Stimulated activated CD8-positive, alpha-beta memory T cell treated with anti-CD3 and anti-CD28 coated beads, Interleukin-12 subunit alpha, Interleukin-12 subunit beta, amount 100 ng/mL, for 4 hours (primary cell): ENCODE data around the gene PDE6C.
"Not testable (repeated sequence)": the region's sequence is repeated elsewhere in the genome, so short reads cannot be mapped to it uniquely, and the experiment has no call there.

Experiments
- DNase-seq: peaks from one replicate; pipeline ENCODE4 v3.0.0-alpha.2; 2020; ENCODE audit warnings: low read depth

PDE6C gene

DNA sequence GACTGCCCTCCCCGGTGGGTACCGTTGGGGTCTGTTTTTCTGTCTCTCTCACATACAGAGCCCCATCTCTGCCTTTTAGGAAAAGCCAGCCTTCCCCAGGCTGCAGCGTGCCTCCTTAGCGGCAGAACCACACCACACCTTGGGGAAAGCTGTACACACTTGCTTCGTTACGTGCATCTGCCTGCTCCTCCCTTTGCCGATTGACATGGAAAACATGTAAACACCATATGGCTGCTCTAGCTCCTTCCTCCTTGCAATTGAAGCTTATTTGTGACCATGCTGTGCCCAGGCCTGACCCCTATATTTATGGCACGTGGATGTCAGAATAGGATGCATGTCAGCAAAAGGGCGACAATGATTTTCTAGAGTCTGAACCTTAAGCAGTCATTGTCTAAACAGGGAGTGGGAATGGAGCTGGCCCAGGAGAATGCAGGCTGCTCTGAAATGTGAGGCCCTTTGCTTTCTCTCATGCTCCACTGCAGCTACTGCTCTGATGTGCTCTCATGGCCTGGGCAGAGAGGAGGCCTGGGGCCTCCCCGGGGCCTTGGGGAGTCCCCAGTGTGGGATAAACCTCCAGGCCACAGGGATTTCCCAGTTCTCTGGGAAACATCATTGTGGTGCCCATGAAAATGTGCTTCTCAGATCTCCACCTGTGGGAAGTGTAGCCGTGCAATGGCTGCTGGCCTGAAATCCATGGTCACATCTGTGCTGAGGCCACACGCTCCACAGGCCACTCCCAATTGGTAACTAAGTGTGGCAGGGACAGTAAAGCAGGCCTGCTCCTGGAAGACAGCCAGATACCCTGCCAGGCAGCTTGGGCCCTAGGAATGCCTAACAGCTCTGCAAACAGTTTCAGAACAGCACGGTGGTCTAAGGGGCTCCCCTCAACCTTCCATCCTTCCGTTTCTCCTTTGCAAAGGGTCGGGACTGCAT lies 18.6 kb downstream of the PDE6C start:
- no peak for DNase-seq

DNA sequence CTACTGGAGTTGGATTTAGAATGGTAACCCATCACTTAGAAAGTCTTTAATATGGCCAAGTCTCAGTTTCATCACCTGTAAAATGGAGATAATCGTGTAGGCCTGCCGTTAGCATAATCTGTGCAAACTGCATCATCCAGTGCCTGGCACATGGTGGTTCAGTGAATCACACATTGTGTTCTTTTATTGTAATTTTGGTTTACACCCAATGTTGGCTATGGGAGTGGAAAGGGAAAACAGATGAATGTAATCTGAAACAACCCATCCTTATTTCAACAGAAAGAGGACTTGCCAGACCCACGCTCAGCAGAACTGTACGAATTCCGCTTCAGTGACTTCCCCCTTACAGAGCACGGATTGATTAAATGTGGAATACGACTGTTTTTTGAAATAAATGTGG lies 27.5 kb downstream of the PDE6C start:
- DNase-seq: no peak

DNA sequence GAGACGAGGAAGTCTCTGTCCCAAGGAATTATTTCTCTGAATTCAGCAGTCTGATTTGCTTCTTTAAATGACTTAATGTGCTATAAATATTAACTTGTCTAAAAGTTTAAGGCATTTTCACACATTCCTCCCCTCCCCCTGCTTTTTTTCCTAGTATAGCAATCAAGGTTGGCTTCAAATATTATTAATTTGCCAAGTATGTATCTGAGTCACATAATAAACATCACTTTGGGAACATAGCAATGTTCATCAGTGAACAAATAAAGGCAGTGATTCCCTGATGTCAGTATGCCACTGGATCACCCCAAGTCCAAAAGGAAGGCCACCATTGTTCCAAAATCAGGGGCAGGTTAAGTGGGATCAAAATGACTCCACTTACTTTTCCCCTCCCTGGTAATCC lies 40.5 kb downstream of the PDE6C start:
- no peak for DNase-seq

DNA sequence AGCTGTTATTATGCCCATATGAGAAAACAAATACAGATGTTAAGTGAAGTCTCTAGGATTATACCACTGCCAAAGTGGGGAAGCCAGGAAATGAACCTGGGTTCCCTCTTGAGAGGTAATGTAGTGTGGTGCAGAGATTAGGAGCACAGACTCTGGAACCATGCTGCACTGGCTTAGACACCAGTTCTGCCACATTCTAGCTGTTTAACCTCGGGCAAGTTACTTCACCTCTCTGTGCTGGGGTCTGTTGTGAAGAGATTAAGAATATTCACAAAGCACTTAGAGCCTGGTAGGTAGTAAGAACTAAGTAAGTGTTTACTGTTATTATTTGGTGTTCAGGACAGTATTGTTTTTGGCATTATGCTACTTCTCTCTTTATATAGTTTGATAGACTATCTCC lies 41.9 kb downstream of the PDE6C start:
- DNase-seq: no peak

DNA sequence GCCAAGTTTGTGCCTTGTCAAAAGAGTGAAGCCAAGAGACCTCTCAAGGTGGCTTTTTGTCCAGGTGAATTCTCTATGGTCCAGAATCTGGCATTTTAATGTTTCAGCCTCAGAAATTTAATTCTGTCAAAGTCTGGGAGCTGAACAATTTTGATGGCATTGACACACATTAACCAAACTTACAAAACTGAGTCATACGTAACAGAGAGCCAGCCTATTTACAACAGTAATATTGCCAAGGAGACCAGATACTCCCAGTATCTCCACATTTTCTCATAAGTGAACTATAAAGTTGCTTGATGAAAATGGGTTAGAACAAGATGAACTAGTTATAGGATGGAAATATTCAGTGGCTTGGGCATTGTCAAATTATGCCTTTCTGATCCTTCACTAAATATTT lies 43.8 kb downstream of the PDE6C start:
- no peak for DNase-seq

DNA sequence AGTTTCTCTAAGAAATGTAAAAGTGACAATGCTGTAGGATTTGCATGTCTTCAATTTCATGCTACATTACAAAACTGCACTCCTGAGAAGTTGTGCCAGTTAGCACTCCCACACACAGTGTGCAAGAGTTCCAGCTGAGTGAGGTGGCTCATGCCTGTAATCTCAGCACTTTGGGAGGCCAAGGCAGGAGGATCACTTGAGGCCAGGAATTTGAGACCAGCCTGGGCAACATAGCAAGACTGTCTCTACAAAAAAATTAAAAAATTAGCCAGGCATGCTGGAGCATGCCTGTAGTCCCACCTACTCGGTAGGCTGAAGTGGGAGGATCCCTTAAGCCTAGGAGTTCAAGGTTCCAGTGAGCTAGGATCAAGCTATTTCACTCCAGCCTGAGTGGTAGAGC lies 45.4 kb downstream of the PDE6C start:
- DNase-seq: no peak

DNA sequence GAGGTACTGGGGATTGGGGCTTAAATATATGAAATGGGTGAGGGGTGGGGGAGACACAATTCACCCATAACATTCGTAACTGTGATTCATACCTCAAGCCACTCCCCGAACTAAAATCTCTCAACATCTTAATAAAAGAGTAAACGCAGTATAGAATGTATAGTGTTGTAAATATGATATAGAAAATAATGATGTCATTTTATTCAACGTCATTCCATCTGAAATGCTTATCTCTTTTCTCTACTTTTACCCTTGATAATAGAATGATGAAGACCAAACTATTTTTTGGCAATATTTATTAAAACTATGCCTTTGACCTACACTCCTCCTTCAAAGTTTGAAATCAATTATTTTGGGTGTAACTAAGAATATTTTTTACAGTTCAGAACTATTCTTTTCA lies 53.7 kb downstream of the PDE6C start:
- DNase-seq: no peak

DNA sequence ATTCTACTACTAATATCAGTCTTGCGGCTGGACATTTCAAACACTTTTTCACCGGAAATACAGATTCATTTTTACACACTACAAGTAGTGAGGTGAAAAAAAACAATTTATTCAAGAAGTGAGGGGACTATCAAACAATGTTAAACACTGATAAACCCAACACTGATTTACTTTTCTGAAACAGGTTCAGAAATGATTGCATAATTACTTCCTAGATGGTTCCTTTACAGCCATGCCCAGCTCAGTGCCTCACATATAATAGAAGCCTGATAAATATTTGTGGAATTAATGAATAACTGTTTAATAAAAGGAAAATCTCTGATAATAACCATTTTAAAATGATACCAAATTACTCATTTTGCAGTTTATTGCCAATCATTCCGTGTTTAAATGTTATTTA lies 55.5 kb downstream of the PDE6C start:
- no peak for DNase-seq

DNA sequence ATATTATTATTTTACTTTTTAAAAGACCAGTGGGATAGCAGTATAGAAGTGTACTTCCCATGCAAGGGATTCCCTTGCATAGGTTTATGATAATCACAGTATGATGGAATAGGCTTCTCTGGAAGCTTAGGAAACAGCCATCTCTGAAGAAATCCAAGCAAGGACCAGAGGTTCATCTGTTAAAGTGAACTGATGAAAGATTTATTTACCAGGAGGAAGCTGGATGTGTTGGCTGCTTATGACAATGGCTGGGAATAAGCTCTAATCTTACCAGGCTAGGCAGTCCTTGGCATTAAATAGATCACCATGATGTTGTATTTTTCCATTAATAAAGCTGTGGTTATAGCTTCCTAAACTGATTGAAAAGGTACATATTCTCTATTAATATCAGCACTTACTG lies 58.0 kb downstream of the PDE6C start:
- no peak for DNase-seq

DNA sequence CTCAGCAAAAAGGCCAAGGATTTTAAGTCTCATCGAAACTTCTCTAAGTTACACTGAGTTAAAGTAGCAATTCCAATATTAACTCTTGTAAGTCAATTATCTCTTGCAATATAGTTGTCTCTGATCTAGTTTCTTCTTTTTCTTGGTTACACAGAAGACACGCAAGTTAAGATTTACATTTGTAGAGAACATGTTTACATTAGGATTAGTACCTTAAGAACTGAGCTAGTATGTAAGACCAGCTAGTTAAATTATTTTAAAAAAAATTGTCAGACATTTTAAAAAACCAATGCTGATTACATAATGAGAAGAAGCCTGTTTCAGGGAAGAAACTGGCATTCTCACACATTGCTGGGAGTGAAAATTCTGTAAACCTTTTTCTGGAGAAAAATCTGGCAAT lies 58.7 kb downstream of the PDE6C start:
- DNase-seq: no peak

DNA sequence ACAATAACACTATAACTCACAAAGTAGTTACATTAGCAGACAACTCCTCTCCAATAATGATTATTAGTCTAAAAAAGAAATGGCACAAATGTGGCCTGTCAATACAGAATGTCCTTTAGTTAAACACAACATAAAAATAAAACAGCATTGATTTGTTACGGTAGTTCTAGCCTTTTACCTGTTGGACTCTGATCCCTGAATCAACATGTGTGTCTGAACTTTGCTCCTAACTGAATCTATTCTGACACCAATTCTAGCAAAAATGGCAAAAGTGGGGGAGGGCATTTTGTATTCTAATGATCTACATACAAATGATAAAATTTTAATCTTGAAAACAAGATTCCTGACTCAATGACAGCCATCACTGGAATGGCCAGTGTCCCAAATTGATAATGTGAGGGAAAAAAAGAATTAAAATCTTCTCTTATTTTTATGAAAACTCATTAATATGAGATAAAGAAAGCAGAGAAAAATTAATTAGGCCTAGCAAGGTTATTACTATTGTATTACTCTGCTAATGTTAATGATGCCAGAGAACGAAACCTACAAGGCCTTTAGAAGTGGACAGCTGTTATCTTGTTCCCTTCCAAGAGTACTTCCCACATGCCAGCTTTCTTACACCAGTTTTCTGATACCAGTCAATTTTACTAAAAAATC lies 59.8 kb downstream of the PDE6C start:
- DNase-seq: no peak

DNA sequence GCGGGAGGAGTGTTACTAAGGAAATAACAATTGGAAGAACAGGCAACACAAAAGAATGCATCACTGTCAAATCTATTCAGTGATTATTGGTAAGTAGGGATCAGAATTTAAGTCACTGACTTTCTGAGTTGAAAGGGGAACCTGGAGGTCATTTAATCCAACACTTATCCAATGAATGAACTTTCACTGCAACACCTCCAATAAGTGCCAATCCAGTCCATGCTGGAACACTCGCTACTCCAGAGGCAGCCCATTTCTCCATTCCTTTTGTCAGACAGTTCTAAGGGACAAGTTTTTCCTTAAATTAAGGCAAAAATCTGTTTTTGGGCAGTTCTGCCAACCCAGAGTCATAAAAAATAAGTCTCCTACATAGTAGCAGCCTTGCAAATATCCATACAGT lies 60.6 kb downstream of the PDE6C start:
- DNase-seq: no peak

DNA sequence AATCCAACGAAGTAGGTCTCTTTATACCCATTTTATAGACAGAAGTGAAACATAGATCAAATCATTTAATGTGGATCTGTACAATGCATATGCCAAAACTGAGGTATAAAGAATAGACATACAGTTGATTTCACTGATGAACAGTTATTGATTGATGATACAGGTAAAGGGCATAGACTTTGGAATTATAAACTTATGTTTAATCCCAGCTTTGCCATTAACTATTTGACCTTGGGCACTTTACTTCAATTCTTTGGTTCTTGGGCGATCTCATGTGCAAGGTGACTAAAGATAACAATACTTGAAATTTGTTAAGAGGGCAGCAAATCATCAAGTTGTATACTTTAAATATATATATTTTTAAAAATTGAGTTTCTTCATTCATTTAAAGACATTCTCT lies 61.5 kb downstream of the PDE6C start:
- DNase-seq: no peak

DNA sequence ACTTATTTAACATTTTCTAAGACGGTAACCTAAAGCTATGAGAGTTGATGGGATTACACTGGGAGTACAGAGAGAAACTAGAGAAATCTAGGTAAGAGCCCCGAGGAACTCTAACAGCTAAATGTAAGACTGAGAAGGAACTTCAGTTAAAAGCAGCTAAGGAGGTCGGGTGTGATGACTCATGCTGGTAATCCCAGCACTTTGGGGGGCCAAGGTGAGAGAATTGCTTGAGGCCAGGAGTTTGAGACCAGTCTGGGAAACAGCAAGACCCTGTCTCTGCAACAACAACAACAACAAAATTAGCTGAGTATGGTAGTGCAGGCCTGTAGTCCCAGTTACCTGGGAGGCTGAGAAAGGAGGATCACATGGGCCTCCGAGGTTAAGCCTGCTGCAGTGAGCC lies 66.0 kb downstream of the PDE6C start:
- DNase-seq: no peak

DNA sequence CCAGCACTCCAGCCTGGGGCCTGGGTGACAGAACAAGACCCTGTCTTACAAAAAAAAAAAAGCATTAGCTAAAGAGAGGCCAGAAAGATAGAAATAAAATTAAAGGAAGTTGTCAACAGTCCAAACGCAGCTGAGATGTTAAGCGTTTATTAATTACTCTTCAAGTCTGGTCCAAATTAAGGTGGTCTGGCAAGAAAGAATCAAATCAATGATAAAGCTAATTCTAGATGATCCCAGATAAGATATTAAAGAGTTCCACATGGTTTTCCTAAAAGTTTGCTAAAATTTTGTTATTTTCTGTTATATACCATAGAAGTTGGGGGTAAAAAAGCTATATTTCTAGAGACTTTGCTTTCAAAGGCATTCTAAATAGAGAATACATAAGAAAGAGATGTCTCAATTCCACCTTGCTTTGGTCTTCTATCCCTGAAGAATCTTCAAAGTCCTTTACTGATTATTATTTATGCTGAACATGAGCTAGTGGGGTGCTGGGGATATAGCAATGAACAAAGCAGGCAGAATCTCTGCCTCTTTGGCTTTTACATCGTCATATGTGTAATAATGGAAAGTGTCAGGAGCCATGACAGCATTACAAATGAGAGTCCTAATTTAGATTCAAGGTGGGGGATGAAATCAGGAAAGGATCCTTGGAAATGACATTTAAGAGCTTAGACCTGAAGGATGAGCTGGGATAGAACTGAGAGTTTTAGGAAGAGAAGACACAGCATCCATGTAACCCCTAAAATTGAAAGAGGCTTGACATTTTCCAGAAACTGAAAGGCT lies 66.7 kb downstream of the PDE6C start:
- DNase-seq: no peak

DNA sequence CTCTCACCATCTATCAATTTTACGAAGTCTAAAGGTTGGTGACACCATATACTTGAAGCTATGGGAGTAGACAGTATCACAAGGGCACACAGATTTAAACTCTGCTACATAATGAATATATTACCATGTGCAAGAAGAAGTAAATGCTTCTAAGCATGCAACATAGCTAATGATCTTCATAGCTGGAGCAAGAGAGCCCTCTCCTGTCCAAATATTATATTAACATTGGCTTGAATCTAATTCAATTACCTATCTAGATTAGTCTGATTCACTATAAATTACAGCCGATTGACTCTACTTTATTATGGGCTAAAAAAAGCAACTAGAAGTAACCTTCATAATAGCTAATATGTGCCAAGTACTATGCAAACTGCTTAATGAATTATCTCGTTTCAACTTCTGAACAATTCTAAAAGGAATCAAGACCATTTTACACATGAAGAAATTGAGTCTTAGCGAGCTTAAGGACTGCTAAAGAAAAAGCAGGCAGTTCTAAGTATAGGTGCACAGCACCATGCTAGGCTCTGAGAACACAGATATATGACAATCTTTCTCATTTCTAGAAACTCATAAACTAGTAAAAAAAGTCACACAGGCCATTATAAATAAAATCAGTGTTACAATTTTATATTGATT lies 68.2 kb downstream of the PDE6C start:
- DNase-seq: no peak

DNA sequence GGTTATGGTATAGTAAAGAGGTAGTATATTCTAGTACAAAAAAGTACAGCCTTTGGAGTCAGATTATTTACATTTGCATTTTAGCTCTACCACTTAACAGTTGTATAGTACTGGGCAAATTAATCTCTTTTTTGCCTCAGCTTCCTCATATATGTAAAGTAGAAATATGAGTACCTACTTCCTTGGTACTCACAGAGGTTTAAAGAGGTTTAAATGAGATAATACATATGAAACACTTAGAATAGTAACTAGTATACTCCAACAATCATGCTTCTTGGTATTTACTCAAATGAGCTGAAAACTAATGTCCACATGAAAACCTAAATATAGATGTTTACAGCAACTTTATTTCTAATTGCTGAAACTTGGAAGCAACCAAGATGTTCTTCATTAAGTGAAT lies 75.4 kb downstream of the PDE6C start:
- DNase-seq: no peak

DNA sequence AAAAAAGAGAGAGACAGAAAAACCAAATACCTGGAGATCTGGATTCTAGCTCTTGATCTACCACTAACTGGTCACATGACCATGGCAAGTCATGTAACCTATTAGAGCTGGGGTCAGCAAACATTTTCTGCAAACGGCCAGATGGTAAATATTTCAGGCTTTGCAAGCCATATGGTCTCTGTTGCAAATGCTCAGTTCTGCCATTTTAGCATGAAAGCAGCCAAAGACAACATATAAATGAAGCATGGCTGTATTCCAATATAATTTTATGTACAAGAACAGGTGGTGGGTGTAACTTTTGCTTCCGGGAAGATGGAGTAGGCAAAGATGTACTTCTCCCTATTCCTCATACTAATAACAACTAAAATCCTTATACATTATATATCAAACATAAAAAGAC lies 83.4 kb downstream of the PDE6C start:
- no peak for DNase-seq

DNA sequence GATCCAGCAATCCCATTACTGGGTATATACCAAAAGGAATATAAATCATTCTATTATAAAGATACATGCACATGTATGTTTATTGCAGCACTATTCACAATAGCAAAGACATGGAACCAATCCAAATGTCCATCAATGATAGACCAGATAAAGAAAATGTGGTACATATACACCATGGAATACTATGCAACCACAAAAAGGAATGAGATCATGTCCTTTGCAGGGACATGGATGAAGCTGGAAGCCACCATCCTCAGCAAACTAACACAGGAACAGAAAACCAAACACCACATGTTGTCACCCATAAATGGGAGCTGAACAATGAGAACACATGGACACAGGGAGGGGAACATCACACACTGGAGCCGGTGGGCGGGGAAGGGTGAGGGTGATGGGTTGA lies 84.2 kb downstream of the PDE6C start:
- DNase-seq: not testable (repeated sequence)

DNA sequence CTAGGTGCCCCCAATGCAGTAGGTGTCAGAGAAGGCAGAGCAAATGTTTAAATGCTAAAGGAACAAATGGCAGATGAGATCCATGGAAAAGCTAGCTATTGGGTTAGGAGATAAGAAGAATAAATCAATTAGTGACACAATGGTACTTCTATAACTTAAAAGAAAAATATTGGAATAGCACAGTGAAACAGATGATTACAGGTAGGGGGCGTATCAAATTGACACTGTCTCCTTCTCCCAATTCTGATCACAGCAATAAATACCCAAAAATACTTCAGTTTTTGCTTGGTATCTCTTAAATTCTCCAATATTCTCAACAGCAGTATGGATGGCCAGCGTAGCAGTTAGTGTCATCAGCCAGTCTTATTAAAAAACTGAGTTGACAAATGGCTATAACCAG lies 84.9 kb downstream of the PDE6C start:
- no peak for DNase-seq

DNA sequence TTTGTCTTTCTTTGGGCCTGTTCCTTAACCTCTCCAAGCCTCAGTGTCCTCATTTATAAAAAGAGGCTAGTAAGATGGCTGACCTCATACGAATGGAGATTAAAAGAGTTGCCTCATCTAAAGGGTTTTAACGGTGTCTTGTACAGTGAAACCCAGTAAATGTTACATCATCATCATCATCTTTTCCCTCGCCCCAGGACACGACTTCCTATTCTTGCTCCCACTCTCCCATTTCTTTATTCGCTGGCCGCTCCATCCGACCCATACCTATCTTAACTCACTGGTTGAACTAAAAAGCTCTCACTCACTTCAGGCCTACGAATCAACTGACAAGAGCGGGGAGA lies 89.5 kb downstream of the PDE6C start:
- no peak for DNase-seq

DNA sequence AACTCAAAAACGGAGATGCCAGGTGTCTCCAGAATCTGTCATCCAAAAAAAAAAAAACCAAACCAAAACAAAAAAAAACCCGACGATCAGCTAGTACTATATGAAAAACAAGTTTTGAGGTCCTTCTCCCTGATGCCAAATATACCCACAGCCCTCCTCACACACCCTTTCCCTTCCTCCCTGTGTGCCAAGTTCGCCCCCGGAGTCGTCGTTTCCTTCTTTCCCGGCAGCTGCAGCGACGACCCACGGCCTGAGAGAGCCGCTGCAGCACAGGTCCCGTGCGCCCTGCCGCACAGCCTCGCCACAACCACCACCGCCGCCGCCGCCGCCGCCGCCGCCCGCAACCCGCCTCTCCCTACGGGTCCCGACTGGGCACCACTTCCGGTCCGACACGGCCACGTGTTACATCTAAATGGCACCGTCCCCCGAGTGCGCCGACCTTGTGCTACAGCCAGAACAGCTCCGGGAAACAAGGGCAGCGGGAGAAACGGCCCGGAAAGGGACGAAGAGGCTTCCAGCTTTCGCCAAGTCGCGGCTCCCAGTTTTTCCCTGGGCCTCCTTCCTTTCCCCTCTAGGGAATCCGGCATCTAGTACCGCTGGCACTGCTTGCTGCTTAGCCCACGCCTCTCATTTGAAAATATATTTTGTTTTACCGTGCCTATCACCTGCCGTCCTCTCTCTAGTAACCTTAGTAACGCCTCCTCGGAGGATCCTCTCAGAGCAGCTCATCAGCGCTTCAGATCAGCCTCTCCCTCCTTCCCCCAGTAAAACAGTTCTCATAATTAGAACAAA lies 90.1 kb downstream of the PDE6C start, which contains the start of gene FRA10AC1:
Gene FRA10AC1, minus strand, starts transcription at position 383 of the 792 bp plus-strand sequence. CDS start 2,486 bp downstream, outside the sequence.
- DNase-seq: peak; percentile 77
